DND-41 (cell line): ENCODE results near the gene CUL4B.

ENCODE experiments used
- CTCF ChIP-seq: IDR thresholded peaks from 2 replicates; pipeline ENCODE4 v1.5.1; 2012; ENCODE audit warnings: borderline replicate concordance, low read length, moderate library complexity, mild to moderate bottlenecking; ENCODE audit not compliant: poor library complexity, severe bottlenecking; ENCODE audit errors: extremely low read depth
- EZH2 ChIP-seq: IDR thresholded peaks from 3 replicates; pipeline ENCODE4 v1.6.1; 2012; ENCODE audit warnings: borderline replicate concordance, low read depth, mild to moderate bottlenecking, moderate library complexity, low read length, inconsistent platforms; ENCODE audit not compliant: severe bottlenecking

GRCh38 chrX:120566817-120567216 is 6.1 kb upstream of the CUL4B start:
- TF ChIP-seq CTCF (no peak), EZH2 (no peak)
